Stimulated activated CD8-positive, alpha-beta memory T cell treated with anti-CD3 and anti-CD28 coated beads, Interleukin-7, amount 100 ng/mL, for 4 hours (primary cell): ENCODE measurements around the gene PEX11A.

Experiments used
- DNase-seq, 2 donors: peaks; one replicate each; pipeline ENCODE4 v3.0.0-alpha.2; 2020; ENCODE audit warnings: low read depth in 2 of 2

PEX11A gene

DNA sequence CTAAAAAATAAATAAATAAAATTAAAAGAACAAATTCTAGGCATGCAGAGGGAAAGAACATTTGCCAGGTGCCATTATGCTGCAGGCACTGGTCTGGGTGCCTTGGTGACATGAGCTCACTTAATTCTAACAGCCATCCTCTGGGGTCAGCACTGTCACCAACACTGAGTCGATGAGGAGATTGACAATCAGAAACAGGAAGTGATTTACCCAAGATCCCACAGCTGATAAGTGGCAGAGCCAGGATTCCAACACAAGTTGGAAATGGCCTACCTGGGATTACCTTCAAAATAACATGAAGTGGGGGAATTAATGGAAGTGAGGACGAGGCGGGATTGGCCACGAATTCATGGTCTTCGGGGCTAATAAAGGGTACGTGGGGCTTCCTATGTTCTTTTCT lies 14.9 kb downstream of the PEX11A start:
- no peak for DNase-seq

GRCh38 chr15:89674526-89674925 lies 16.0 kb downstream of the PEX11A start:
- no peak for DNase-seq

- no peak for DNase-seq
Measured at GRCh38 chr15:89673165-89673512, 17.4 kb downstream of the PEX11A start.

DNA sequence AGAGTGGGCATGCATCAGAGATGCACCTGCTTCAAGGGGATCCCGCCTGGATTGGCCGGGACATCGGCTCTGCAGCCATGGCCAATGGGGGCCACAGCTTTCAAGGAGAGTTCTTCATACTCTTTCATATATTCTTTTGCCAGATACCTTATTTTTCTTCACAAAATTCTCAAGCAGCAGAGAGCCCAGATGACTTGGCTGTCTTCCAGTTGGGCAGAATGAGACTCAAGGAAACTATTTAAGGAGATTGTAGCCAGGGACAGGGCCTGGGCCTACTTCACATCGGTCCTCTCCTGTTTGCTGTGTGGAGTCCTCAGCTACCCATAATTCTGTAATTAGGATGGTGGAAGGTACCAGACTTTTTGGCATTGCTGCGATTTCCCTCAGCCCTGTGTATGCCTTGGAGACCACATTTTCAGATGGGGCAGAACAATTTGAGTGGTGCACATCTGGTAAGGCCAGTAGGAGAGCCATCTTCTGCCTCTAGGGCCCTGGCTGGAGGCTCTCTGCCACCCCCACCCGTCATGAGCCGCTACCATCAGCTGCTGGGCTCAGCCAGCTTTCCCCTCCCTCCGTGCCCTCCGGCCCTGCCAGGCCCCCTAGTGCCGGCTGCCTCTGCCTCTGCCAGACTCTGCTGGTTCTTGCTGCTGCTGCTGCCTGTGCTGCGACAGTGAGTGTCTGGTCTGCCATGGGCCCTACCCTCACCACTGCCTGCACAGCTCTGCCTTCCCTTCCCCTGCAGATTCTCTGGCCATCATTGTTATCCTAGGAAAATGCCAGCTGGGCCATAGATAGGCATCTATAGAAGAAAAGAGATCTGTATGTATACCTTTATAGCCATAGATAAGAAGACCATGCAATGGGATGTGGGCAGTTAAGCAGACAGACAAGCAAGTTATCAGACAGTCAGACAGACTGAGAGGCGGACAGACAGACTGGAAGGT lies 18.1 kb downstream of the PEX11A start:
- no peak for DNase-seq

DNA sequence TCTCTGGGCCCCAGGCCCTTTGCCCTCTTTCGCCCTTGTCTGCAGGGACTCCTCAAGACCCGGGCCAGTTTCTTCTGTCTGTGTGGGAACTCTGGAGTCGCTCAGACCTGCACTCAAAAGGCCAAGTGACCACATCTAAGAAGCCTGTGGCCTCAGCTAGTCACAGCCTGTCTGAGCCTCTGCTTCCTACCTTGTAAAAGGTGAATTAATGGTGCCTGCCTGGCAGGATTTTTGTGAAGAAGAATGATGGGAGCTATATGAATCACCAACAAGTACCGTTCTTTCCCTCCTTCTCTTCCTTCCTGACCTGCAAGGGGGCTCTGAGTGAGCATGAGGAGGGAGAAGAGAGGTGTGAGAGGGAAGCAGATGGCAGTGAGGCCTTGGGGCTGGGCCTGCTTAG lies 18.9 kb downstream of the PEX11A start:
- no peak for DNase-seq

DNA sequence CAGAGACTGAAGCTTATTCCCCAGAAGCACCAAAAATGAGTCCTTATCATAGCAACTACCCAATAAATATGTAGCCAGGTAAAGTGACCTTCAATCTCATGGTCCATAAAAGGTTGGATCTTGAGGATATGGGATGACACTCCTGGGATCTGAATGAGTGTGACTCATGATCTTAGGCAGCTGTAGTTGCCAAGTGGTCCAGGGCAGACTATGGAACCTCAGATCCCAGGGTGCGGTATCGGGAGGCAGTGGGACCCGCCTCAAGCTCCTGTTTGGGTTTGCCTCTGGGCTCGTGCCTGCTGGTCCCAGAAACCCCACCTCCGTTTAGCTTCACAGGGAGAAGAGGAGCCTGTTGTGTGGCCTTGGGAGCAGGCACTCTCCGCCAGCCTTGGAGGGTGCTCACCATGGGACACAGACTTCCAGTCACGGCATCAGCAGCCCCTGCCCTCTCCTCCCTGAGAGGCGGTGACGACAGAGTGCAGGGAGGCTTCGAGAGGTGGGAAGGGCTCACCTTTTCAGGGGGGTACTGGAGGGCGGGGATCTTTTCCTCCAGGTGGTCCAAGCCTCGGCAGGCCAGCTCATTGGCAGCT lies 19.5 kb downstream of the PEX11A start:
- no peak for DNase-seq

GRCh38 chr15:89669941-89670340 lies 20.6 kb downstream of the PEX11A start:
- DNase-seq = no peak

DNA sequence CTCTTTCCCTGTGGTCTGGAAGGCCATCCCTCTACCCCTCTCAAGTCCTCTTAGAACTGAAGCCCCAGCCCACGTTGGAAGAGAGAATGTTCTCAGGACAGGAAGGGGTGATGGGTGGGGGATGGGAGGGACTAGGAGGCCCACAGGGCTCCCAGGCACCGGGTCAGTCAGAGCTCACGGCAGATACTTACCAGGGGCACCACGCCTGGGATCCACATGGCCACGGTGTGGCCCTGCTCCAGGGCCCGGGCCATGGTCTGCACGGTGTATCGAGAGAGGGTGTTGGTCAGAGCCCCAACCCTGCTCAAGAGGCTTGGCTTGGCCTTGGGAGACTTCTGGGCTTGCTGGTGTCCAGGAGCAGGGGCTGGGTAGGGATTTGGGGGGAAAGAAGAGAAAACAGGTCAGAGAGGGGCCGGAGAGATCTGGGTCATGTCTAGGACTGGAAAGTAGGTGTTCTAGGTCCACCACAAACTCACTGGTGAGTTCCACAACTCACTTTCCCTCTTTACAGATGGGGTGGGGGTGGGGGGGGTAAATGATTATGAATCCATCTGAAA lies 21.2 kb downstream of the PEX11A start:
- no peak for DNase-seq

- no peak for DNase-seq
Measured at GRCh38 chr15:89668171-89668570, 22.4 kb downstream of the PEX11A start.

GRCh38 chr15:89667706-89667960 lies 22.9 kb downstream of the PEX11A start:
- DNase-seq = no peak

- no peak for DNase-seq
Measured at GRCh38 chr15:89666858-89667705, 23.5 kb downstream of the PEX11A start.

GRCh38 chr15:89666184-89666857 lies 24.2 kb downstream of the PEX11A start:
- DNase-seq = no peak

GRCh38 chr15:89665449-89666181 lies 24.9 kb downstream of the PEX11A start:
- no peak for DNase-seq

GRCh38 chr15:89664441-89665350 lies 25.9 kb downstream of the PEX11A start:
- no peak for DNase-seq

- DNase-seq = no peak
Measured at GRCh38 chr15:89662893-89663626, 27.5 kb downstream of the PEX11A start.

GRCh38 chr15:89660556-89660955 lies 30.0 kb downstream of the PEX11A start:
- no peak for DNase-seq

DNA sequence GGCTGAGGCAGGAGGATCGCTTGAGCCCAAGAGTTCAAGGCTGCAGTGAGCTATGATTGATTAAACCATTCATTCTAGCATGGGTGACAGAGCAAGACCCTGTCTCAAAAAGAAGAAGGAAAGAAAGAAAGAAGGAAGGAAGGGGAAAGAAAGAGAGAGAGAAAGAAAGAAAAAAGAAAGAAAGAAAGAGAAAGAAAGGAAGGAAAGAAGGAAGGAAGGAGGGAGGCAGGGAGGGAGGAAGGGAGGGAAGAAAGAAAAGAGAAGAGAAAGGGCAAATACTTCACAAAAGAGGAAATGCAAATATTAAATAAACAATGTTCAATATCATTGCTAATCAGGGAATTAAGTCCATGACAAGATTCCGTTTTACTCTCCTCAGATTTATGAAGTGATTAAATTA lies 31.3 kb downstream of the PEX11A start:
- DNase-seq = no peak

DNA sequence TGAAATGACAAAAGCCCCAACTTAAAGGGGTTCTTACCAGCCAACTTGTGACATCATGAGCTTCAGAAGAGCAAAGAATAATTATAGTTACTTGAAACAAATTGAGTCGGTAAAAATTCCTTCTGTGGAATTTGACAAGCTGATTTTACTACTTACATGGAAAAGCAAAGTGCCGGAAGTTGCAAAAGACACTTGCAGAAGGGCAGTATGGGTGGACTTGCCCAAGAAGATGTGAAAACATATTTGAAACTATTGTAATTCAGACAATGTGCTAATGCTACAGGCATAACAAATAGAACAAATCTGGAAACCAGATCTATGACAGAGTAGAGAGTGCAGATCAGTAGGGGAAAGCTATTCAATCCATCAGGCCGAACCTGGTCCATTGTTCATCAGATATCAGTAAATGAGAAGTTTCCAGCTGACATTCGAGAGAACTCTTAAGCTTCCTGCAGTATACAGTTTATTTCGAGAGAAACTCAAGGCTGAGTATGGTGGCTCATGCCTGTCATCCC lies 32.8 kb downstream of the PEX11A start:
- DNase-seq = no peak

DNA sequence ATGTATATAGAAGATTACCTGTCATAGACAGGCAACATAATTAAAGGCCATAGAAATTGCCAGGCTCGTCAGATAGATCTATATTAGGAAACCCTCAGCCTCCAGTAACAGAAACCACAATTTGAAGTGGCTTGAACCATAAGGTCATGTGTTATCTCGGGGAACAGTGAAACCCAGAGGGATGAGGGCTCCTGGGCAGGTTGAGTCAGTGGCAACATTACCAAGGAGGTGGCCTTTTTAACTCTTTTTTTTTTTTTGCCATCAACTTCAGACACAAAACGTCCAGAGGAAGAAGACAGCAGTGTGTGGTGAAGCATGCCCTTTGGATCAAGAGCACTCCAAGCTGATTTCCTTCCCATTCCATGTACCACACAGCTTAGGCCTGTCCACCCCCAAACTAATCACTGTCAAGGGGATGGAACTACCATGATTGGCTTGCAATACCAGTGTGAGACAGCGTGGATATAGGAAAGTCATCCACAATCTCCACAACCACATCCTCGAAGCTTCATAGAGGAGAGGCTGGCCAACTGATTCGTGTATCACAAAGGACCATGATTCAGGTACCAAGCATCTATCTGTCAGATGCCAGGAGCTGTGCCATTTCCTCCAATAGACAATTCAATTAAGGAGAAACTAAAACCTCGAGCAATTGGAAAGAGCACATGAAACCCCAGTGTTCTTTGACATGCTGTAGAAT lies 34.3 kb downstream of the PEX11A start:
- DNase-seq = no peak
